Measurements from ENCODE around the gene DUSP22.

DNA sequence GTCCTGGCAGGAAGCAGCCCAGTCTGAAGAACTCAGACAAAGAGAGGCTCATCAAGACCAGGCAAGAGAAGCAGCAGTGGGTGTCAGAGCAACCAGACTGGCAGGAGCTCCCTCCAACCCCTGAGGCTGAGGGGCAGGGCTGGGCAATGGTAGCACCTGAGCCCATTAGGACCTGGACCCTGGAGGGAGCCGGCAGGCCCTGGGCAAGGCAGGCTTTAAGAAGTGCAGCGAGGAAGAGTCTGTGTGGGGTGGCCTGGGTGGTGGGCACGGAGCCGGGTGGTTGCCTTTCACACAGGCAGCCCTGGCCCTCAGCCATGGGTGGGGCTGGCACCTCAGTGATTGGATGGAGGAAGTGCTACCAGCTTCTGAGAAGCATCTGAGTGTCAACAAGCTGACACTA, 66.1 kb downstream of the DUSP22 start:
- TF ChIP-seq, protein P1, sequence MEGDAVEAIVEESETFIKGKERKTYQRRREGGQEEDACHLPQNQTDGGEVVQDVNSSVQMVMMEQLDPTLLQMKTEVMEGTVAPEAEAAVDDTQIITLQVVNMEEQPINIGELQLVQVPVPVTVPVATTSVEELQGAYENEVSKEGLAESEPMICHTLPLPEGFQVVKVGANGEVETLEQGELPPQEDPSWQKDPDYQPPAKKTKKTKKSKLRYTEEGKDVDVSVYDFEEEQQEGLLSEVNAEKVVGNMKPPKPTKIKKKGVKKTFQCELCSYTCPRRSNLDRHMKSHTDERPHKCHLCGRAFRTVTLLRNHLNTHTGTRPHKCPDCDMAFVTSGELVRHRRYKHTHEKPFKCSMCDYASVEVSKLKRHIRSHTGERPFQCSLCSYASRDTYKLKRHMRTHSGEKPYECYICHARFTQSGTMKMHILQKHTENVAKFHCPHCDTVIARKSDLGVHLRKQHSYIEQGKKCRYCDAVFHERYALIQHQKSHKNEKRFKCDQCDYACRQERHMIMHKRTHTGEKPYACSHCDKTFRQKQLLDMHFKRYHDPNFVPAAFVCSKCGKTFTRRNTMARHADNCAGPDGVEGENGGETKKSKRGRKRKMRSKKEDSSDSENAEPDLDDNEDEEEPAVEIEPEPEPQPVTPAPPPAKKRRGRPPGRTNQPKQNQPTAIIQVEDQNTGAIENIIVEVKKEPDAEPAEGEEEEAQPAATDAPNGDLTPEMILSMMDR (IDR thresholded peaks at IDR 0.05; ENCODE audit: low read depth, low read length, poor library complexity, severe bottlenecking): no peak
- TF ChIP-seq EZH2phosphoT487 (IDR thresholded peaks at IDR 0.05; ENCODE audit: borderline replicate concordance, low read length): no peak
